GM23338 (cell line): ENCODE results near the gene RASGRF2.
A peak's percentile ranks its signal among the peaks of the same experiment; 100 is the strongest.

Experiments
- CREB1 ChIP-seq: fragments of 250-450 bp; sonication (Bioruptor Pico); IDR thresholded peaks from 2 replicates; pipeline ENCODE4 v1.5.0; 2020; ENCODE audit warnings: low read depth, mild to moderate bottlenecking, moderate library complexity
- EZH2 ChIP-seq: fragments of 200-600 bp; sonication (generic); IDR thresholded peaks from one replicate; pipeline ENCODE4 v1.8.0; 2017; ENCODE audit warnings: antibody characterized with exemption, mild to moderate bottlenecking, low read depth; ENCODE audit not compliant: unreplicated experiment
- POLR2AphosphoS5 ChIP-seq: IDR thresholded peaks from 2 replicates; pipeline ENCODE4 v1.6.1; 2016; ENCODE audit warnings: antibody characterized with exemption, low read depth
- TF ChIP-seq, protein P1 (sequence below), 2 experiments: fragments of 200-600 bp in 1 of 2; sonication (generic) in 1 of 2; conservative IDR thresholded peaks; 2 replicates each; pipeline versions ENCODE4 v1.5.1 to v1.6.1; 2016 to 2017; ENCODE audit warnings: antibody characterized with exemption in 2 of 2, low read depth in 2 of 2, mild to moderate bottlenecking in 2 of 2, moderate library complexity in 1 of 2

DNA sequence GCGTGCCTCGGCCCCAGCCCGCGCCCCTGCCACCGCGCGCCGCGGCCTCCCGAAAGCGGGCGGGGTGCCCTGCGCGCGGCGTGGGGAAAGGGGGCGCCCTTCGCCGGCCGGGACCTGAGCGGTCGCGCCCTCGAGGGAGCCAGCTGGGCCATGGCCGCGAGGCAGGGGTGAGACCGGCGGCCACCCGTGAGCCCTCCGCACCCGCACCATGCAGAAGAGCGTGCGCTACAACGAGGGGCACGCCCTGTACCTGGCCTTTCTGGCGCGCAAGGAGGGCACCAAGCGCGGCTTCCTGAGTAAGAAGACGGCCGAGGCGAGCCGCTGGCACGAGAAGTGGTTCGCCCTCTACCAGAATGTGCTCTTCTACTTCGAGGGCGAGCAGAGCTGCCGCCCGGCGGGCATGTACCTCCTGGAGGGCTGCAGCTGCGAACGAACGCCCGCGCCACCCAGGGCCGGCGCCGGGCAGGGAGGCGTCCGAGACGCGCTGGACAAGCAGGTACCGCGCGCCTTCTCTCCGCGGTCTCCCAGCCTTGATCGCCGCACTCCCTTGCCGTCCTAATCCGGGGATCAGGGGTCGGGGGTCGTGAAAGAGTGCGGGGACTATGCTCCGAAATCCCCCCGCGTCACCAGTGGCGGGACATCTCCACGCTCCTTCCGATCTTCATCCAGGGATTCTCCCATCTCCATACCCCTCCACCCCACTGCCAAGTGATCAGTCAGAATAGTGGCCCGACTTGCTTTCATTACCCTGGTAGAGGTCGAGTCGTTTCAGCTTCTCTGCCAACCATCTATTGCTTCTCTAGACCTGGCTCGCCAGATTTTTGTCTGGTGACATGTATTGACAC is 590 bp downstream of the RASGRF2 start:
- TF ChIP-seq, protein P1, sequence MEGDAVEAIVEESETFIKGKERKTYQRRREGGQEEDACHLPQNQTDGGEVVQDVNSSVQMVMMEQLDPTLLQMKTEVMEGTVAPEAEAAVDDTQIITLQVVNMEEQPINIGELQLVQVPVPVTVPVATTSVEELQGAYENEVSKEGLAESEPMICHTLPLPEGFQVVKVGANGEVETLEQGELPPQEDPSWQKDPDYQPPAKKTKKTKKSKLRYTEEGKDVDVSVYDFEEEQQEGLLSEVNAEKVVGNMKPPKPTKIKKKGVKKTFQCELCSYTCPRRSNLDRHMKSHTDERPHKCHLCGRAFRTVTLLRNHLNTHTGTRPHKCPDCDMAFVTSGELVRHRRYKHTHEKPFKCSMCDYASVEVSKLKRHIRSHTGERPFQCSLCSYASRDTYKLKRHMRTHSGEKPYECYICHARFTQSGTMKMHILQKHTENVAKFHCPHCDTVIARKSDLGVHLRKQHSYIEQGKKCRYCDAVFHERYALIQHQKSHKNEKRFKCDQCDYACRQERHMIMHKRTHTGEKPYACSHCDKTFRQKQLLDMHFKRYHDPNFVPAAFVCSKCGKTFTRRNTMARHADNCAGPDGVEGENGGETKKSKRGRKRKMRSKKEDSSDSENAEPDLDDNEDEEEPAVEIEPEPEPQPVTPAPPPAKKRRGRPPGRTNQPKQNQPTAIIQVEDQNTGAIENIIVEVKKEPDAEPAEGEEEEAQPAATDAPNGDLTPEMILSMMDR (conservative IDR thresholded peaks at IDR 0.05; ENCODE audit: low read depth in 2 of 2): peak in 1 of 2 experiments; percentile 41; a peak in 2 of 4 replicates
- TF ChIP-seq CREB1 (CRISPR knock-in tag): no peak
- TF ChIP-seq EZH2: no peak
- TF ChIP-seq POLR2AphosphoS5: no peak; the same call in 1 of the 2 replicates
